Fibroblast of peridontal ligament (primary cell): ENCODE measurements around the gene CLDN7.
"Not testable (repeated sequence)": the region's sequence is repeated elsewhere in the genome, so short reads cannot be mapped to it uniquely, and the experiment has no call there.

Experiments used
- DNase-seq: peaks from one replicate; pipeline ENCODE4 v3.0.0-alpha.2; 2010; ENCODE audit errors: extremely low read depth

The CLDN7 gene

GRCh38 chr17:7253082-7253481 is 9.2 kb downstream of the CLDN7 start:
- no peak for DNase-seq

DNA sequence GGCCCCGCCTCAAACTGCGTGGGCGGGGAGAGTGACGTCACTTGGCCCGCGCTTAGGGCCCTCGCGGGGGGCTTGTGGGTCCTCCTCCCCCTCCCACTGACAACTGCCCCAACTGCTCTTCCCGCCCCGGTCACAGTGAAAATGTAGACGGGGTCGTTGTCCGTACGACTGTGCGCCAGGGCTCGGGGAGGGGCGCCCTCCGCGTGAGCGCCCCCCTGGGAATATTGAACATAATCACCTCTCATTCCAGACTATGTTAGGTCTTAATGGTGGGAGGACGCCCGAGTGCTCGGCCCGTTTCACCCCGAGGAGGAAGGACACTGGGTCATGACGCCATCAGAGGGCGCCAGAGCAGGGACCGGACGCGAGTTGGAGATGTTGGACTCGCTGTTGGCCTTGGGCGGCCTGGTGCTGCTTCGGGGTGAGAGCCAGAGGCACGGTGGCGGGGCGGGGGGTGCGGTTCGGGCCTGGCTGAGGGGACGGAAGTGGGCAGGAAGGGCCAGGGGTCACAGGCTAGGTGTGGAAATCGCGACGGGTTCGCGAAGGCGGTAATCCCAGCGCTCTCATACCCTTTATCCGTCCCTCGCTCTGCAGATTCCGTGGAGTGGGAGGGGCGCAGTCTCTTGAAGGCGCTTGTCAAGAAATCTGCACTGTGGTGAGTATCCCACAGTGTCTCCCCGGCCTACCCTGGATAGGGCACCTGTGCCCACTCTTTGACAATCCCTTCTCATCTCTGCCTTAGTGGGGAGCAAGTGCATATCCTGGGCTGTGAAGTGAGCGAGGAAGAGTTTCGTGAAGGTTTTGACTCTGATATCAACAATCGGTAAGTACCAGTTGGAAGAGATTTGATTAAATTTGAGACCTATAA is 9.9 kb downstream of the CLDN7 start, which contains the start of gene ELP5:
Gene ELP5, plus strand, starts transcription at position 40 of the 868 bp plus-strand sequence. Its CDS starts 336 bp downstream, at position 376.
- DNase-seq: peak; percentile 95

DNA sequence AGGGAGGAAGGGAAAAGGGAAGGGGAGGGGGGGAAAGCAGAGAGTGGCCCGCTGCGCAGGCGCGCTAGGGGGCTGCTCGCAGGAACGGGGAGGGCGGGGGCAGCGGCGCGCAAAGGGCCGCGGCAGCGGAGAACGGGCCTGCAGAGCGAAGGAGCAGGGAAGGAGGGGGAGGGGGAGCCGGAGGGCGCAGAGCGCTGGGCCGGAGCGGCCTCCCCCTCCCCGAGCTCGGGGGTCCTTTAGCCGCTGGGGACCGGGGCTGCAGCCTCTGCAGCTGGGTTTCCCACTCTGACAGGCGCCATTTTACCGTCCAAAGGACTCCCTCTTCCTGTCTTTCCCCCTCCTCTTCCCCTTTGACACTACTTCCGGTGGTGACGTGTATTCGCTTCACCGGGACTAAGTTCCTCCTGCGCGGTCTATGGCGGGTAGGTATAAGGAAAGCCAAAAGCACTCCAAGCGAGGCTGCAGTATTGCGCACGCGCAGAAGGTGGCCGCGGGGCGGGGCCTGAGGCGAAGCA is 10.6 kb downstream of the CLDN7 start, which contains the start of gene CTDNEP1:
Gene CTDNEP1, minus strand, starts transcription at position 74 of the 515 bp plus-strand sequence. CDS start 438 bp downstream, outside the sequence.
- DNase-seq: peak; percentile 100

DNA sequence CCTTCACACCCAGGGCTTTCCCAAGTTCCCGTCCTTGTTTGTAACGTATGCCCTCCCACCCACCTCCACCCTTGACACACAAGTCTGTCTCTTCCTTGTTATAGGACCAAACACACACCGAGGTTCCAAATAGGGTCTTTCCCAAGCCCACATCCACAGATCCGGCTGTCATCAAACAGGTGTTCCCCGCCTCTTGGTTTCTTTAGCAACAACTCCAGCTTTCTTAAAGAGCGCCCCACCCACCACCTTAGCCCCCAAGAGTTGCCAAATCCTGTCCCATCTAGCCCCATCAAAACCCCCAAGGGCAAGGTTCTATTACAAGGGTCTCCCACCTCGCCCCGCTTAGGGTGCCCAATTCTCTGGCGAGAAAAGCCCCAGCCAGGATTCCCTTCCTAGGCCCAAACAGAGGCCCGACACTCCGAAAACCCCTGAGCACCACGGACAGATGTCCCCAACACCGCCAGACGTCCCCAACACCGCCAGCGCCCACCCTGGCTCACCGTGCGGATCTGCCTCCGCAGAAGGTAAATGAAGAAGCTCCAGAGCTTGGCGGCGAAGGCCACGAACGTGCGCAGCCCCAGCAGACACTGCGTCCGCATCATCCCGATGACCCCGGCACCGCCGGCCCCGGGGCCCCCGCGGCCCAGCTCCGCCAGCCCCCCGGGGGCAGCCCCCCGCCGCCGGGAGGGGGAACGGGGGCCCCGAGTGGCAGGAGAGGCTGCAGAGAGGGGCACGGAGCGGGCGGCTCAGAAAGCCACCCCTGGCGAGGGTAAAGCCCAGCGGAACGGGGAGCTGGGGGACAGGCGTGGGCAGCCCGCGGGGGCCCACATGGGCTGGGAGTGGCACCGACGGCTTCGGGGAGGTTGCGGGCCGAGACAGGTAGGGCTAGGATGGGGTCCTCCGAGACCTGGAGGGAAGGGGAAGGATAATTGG is 11.3 kb downstream of the CLDN7 start:
- no peak for DNase-seq

DNA sequence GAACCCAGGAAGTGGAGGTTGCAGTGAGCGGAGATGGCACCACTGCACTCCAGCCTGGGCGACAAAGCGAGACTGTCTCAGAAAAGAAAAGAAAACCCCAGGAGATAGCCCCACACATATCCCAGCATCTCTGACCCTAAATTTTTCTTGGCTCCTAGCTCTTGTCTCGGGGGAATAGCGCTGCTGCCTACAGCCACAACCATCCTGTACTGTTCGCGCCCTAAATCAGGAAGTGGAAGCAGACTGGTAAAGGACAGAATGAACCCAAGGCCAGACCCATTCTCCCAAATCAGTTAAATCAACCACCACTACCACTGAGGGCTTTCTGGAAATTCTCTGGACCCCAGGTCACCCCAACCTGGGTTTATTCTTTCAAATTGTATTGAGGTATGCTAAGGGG is 12.4 kb downstream of the CLDN7 start:
- DNase-seq: no peak

DNA sequence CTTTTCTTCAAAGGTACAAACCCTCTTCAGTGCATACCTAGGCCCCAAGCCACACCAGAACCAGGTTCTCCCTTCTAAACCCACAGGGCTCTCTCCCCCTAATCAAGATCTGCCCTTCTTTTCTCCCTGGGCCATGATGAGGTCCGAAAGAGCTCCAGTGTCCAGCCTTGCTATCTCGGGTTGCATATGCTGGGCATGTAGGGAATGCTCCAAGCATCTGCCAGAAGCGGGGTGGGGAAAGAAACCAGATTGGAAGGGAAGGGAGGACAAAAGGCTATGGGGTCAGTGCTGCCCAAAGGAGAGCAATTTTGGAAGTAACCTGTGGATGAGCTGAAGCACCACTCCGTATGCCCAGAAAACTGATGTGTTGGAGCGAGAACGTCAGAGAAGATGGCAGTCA is 13.1 kb downstream of the CLDN7 start:
- DNase-seq: no peak

- no peak for DNase-seq
Measured at GRCh38 chr17:7248796-7249195, 13.5 kb downstream of the CLDN7 start.

DNA sequence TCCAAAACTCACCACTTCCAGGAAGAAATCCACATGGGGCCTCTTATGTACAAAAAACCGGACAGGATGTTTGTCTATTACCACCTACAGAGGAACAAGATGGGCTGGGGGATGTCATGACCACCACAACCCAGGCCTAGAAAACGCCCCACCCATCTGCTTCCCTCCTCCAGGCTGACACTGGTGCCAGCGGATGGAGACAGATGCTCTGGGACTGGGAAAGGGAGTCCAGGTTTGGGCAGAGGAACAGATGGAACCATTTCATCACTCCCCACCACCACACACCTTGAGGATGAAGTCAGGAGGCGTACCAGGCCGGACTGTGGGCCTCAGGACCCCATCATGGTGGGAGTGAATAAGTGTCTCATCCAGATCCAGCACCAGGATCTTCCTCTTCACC is 15.5 kb downstream of the CLDN7 start:
- DNase-seq: no peak

DNA sequence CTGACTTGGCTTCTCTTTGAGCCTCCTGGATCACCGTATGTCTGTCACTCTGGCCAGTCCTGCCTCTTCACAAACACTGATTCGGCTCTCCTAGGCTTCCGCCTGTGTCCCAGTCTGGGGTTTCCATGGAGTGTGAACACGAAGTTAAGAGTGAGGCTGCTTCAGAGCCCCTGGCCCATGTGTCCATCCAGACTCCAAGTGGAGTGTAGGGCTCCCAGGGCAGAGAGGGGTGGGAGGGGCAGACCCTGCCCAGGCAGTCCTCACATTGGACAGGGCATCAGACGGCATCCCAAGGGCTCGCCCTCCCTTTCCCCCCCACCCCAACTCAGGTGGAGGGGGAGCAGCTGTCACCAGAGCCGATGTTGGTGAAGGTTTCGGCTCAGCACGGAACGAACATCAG is 18.4 kb downstream of the CLDN7 start:
- not testable (repeated sequence) for DNase-seq

DNA sequence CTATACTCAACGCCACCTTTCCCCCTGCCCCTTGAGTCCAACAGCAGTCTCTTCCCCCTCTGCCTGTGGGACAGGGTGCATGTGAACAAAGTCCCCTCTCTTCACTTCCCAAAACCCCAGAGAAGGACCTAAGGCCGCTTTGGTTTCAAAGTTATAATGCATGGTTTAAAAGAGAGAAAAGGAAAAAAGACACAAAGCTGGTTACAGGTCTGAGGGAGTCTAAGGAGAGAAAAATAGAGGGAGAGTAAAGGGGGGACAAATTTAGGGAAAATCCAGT is 18.9 kb downstream of the CLDN7 start:
- no peak for DNase-seq

GRCh38 chr17:7242717-7243452 is 19.4 kb downstream of the CLDN7 start:
- DNase-seq: peak; percentile 98

GRCh38 chr17:7241783-7242716 is 20.2 kb downstream of the CLDN7 start, which contains the start of gene GABARAP:
GABARAP (minus strand) TSS chr17:7242449; CDS start chr17:7242330, 119 bp downstream.
- DNase-seq: peak; percentile 93

DNA sequence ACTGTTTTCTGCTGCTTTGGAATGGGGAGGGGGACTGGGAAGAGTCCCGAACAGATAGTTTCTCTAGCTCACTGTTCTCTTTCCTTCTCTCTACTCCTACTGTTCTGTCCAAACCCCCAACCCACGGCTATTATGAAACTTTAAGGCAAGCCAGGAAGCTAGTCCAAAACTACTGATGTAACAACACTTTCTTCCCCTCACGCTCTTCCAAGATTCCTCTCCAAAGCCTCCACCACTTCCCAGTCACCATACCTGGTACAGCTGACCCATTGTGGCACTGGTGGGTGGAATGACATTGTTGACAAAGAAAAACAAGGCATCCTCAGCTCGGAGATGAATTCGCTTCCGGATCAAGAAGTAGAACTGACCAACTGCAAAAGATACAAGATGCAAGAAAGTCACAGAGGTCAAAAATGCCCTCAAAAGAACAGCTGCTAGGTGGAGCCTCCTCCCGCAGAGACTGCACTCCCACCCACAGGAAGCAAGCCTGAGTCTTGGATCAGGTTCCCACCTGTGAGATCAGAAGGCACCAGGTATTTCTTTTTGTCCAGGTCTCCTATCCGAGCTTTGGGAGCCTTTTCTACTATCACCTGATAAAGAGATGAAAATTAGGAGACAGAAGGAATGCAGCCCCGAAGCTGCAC is 21.1 kb downstream of the CLDN7 start:
- peak; percentile 43 for DNase-seq

GRCh38 chr17:7240375-7240774 is 21.9 kb downstream of the CLDN7 start:
- DNase-seq: no peak

- DNase-seq: peak; percentile 99
Measured at GRCh38 chr17:7239091-7240027, 22.9 kb downstream of the CLDN7 start, which contains the start of gene PHF23. PHF23 (minus strand) TSS chr17:7239457; CDS start chr17:7239279, 178 bp downstream.

GRCh38 chr17:7238420-7239090 is 23.7 kb downstream of the CLDN7 start:
- DNase-seq: no peak

DNA sequence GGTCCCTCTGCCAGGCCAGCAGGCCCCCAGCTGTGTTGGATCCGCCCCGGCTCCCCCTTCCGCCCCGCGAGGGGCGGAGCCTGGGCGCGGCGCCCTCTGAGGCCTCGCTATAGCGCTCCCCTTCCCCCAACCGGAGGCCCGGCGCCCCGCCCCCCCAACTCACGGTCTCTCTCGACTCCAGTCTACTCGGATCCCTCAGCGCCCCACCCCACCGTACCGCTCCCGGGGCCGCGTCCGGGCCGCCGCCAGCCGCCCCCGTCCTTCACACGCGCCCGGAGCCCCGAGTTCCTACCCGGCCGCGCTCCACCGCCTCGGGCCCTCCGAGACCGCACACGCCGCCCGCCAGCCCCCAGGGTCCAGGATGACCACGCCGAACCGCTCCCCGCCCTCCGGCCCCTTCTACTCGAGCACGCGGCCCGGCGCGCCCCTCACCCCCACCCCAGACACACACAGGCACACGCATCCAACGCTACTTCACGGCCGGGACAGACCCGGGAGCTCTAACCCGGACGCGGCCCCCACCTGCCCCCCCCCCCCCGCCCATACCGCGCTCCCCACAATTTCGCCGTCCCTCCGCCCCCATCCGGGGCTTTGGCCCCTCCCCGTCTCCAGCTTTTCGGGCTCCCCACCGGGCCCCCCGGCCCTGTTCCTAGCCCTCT is 24.4 kb downstream of the CLDN7 start:
- DNase-seq: peak; percentile 44
